ENCODE data around the gene MOB2.

Gene MOB2

GRCh38 chr11:1502954-1503707 is 16.6 kb upstream of the MOB2 start:
- no peak for DNase-seq

GRCh38 chr11:1502168-1502953 is 15.8 kb upstream of the MOB2 start:
- DNase-seq, result no peak

- DNase-seq, result no peak
These were observed 15.0 kb upstream of the MOB2 start for GRCh38 chr11:1501421-1502167.

GRCh38 chr11:1500466-1501420 is 14.2 kb upstream of the MOB2 start:
- DNase-seq, result no peak

GRCh38 chr11:1499899-1500298 is 13.3 kb upstream of the MOB2 start:
- no peak for DNase-seq

GRCh38 chr11:1499261-1499890 is 12.8 kb upstream of the MOB2 start:
- DNase-seq, result no peak

GRCh38 chr11:1498262-1498661 is 11.7 kb upstream of the MOB2 start:
- DNase-seq, result no peak

GRCh38 chr11:1497600-1497999 is 11.0 kb upstream of the MOB2 start:
- no peak for DNase-seq

- no peak for DNase-seq
These were observed 10.1 kb upstream of the MOB2 start for GRCh38 chr11:1496761-1497095.

GRCh38 chr11:1496091-1496760 is 9.6 kb upstream of the MOB2 start:
- no peak for DNase-seq

- no peak for DNase-seq
These were observed 8.1 kb upstream of the MOB2 start for GRCh38 chr11:1494650-1495049.

- DNase-seq, result no peak
These were observed 7.2 kb upstream of the MOB2 start for GRCh38 chr11:1493650-1494244.

GRCh38 chr11:1491379-1491778 is 4.8 kb upstream of the MOB2 start:
- no peak for DNase-seq

GRCh38 chr11:1490651-1491050 is 4.1 kb upstream of the MOB2 start:
- no peak for DNase-seq

GRCh38 chr11:1488575-1489180 is 2.1 kb upstream of the MOB2 start:
- DNase-seq, result no peak

GRCh38 chr11:1487851-1488574 is 1.4 kb upstream of the MOB2 start:
- DNase-seq, result no peak

GRCh38 chr11:1487091-1487850 is 692 bp upstream of the MOB2 start:
- no peak for DNase-seq

GRCh38 chr11:1485504-1485885 is 1.1 kb downstream of the MOB2 start:
- DNase-seq, result no peak
